ENCODE data around the gene GANC.

Gene GANC

DNA sequence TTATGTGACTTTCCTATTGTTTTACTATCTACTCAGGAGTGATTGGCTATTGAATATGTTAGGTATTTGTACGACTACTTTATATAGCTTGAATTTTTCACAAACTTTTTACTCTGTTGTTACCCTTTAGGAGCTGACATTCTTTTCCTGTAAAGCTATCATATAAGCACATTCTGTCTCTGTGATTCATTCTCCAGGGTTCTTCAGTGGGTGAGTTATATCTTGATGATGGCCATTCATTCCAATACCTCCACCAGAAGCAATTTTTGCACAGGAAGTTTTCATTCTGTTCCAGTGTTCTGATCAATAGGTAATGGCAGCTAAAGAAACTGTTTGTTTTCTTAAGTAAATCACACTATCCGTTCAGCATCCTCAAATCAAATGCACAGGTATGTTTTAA, 76.2 kb downstream of the GANC start:
- Histone ChIP-seq H3K27ac (ENCODE audit: low read depth, low read length) (no peak overlapping the region), H3K4me1 (ENCODE audit: insufficient read depth, low read length) (no peaks in the 10 kb centered on the region), H3K27me3 (ENCODE audit: control insufficient read depth in 1 of 2, insufficient read depth in 2 of 2, low read length in 2 of 2) (no peaks in the 10 kb centered on the region), H3K4me3 (ENCODE audit: low read depth in 1 of 2, low read length in 2 of 2) (no peak overlapping the region), H3K36me3 (ENCODE audit: insufficient read depth, low read length) (peaks cover 29% of the 10 kb centered on the region), H3K9me3 (ENCODE audit: low read length) (no peaks in the 10 kb centered on the region), H3K9ac (ENCODE audit: low read length) (no peak overlapping the region)

DNA sequence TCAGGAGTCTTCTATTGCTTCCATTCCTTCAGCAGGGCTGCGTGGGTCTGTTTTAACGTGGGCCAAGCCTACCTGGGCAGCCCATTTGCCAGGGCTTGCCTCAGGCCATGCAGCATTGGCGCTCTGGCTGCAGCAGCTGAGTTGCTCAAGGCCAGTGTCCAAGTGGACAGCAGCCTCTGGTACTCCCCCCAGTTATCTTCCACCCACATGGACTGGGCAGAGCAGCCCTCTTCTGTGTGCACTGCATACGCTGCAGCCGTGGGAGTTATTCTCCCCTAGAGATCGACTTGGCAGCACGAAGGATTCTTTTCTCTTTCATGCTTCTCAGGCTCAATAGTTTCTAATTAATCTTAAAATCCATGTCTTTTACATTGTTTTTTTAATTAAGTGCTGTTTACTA, 79.4 kb downstream of the GANC start:
- Histone ChIP-seq H3K36me3 (ENCODE audit: insufficient read depth, low read length) (peaks cover 27% of the 10 kb centered on the region), H3K27ac (ENCODE audit: low read depth, low read length) (no peak overlapping the region), H3K27me3 (ENCODE audit: control insufficient read depth in 1 of 2, insufficient read depth in 2 of 2, low read length in 2 of 2) (no peaks in the 10 kb centered on the region), H3K4me1 (ENCODE audit: insufficient read depth, low read length) (no peaks in the 10 kb centered on the region), H3K9ac (ENCODE audit: low read length) (no peak overlapping the region), H3K9me3 (ENCODE audit: low read length) (no peaks in the 10 kb centered on the region), H3K4me3 (ENCODE audit: low read depth in 1 of 2, low read length in 2 of 2) (no peak overlapping the region)

DNA sequence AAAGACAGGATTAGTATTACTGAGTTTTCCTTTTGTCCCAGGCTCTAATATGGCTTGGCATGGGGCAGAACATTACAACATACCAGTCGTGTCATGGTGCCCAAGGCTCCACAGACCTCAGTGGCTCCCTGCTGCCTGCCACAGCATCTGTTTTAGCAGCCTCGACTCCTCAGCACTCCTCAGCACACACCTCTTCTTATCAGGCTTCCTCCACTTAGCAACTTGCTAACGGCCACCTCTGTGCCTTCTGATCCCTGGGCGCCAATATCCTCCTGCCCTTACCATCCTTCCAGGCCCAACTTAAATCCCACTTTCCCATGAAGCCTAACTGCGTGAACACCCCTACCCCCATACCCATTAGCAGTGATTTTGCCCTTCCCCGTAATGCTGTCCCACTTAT, 80.1 kb downstream of the GANC start:
- H3K36me3 ChIP-seq (ENCODE audit: insufficient read depth, low read length), result peaks cover 27% of the 10 kb centered on the region
- no peak overlapping the region for H3K4me3 ChIP-seq (ENCODE audit: low read depth in 1 of 2, low read length in 2 of 2)
- H3K4me1 ChIP-seq (ENCODE audit: insufficient read depth, low read length), result no peaks in the 10 kb centered on the region
- no peaks in the 10 kb centered on the region for H3K9me3 ChIP-seq (ENCODE audit: low read length)
- no peak overlapping the region for H3K27ac ChIP-seq (ENCODE audit: low read depth, low read length)
- H3K27me3 ChIP-seq (ENCODE audit: control insufficient read depth in 1 of 2, insufficient read depth in 2 of 2, low read length in 2 of 2), result no peaks in the 10 kb centered on the region
- H3K9ac ChIP-seq (ENCODE audit: low read length), result no peak overlapping the region

DNA sequence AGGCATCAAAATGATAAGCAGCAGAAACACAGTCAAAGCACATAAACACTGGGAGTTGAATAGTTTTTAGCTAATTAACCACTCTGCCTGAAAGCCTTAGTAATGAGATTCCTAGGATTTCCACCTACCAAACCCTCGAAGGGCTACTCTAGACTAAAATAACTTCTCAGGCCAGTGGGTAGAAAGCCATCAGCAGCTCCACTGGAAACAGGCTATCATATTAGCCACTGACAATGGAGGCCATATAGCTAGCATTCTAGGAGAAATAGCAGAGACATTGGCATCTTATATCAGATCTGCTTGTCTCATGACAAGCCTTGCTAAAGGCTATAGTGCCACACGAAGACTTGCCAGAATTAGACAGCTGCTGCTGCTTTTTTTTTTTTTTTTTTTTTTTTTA, 81.8 kb downstream of the GANC start:
- Histone ChIP-seq H3K9ac (ENCODE audit: low read length) (no peak overlapping the region), H3K27ac (ENCODE audit: low read depth, low read length) (no peak overlapping the region), H3K27me3 (ENCODE audit: control insufficient read depth in 1 of 2, insufficient read depth in 2 of 2, low read length in 2 of 2) (no peaks in the 10 kb centered on the region), H3K4me3 (ENCODE audit: low read depth in 1 of 2, low read length in 2 of 2) (no peak overlapping the region), H3K4me1 (ENCODE audit: insufficient read depth, low read length) (no peaks in the 10 kb centered on the region), H3K36me3 (ENCODE audit: insufficient read depth, low read length) (peaks cover 28% of the 10 kb centered on the region), H3K9me3 (ENCODE audit: low read length) (no peaks in the 10 kb centered on the region)

DNA sequence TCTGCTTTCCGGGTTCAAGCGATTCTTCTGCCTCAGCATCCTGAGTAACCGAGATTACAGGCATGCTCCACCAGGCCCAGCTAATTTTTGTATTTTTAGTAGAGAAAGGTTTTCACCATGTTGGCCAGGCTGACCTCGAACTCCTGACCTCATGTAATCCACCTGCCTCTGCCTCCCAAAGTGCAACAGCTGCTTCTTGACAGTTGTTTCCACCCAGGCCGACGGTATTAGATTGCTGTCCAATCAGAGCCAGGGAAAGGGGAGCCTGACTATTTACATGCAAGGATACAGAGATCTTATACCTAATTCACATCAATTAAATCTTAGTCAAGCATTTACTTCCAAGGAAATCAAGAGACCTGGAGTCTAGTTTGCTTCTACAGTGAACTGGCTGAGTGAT, 82.3 kb downstream of the GANC start:
- Histone ChIP-seq H3K4me3 (ENCODE audit: low read depth in 1 of 2, low read length in 2 of 2) (no peak overlapping the region), H3K4me1 (ENCODE audit: insufficient read depth, low read length) (no peaks in the 10 kb centered on the region), H3K27ac (ENCODE audit: low read depth, low read length) (no peak overlapping the region), H3K27me3 (ENCODE audit: control insufficient read depth in 1 of 2, insufficient read depth in 2 of 2, low read length in 2 of 2) (no peaks in the 10 kb centered on the region), H3K36me3 (ENCODE audit: insufficient read depth, low read length) (peaks cover 28% of the 10 kb centered on the region), H3K9me3 (ENCODE audit: low read length) (no peaks in the 10 kb centered on the region), H3K9ac (ENCODE audit: low read length) (no peak overlapping the region)

DNA sequence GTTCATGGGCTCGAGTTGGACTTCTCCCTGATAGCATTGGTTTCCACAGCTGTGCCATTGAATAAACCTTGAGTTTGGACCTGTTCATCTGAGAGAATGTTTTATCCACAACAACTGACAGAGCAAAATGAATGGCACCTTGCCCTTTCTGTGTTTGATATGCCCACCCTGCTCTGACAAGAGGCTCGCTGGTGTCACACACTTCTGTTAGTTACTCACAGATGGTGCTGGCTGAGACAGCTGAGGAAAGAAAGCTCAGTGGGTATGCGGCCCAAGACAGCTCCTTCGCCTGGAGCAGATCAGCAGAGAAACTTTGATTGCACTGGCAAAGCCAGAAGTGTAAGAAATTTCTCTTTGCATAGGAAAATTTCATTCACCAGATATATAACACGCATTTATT, 83.8 kb downstream of the GANC start:
- H3K9ac ChIP-seq (ENCODE audit: low read length), result no peak overlapping the region
- H3K27me3 ChIP-seq (ENCODE audit: control insufficient read depth in 1 of 2, insufficient read depth in 2 of 2, low read length in 2 of 2), result no peaks in the 10 kb centered on the region
- no peaks in the 10 kb centered on the region for H3K4me1 ChIP-seq (ENCODE audit: insufficient read depth, low read length)
- H3K4me3 ChIP-seq (ENCODE audit: low read depth in 1 of 2, low read length in 2 of 2), result no peak overlapping the region
- H3K27ac ChIP-seq (ENCODE audit: low read depth, low read length), result no peak overlapping the region
- no peaks in the 10 kb centered on the region for H3K9me3 ChIP-seq (ENCODE audit: low read length)
- peaks cover 19% of the 10 kb centered on the region for H3K36me3 ChIP-seq (ENCODE audit: insufficient read depth, low read length)

DNA sequence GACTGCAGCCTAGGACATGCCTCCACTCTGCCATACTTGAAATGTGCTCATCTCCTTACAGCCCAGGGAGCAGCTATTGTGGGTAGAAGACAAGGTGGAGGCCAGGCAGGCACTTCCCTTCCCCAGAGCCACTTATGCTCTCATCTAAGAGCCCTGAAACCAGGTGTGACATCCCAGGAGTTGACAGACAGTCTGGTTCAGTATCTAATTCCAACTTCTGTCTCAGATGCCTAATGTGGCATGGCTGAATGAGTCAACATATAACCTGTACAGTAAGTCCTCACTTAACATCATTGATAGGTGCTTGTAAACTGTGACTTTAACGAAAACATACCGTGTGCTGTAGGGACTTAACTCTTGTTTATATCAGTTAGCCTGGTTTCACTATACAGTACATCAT, 85.1 kb downstream of the GANC start:
- no peaks in the 10 kb centered on the region for H3K9me3 ChIP-seq (ENCODE audit: low read length)
- no peak overlapping the region for H3K4me3 ChIP-seq (ENCODE audit: low read depth in 1 of 2, low read length in 2 of 2)
- H3K36me3 ChIP-seq (ENCODE audit: insufficient read depth, low read length), result peaks cover 16% of the 10 kb centered on the region
- no peaks in the 10 kb centered on the region for H3K4me1 ChIP-seq (ENCODE audit: insufficient read depth, low read length)
- H3K27me3 ChIP-seq (ENCODE audit: control insufficient read depth in 1 of 2, insufficient read depth in 2 of 2, low read length in 2 of 2), result no peaks in the 10 kb centered on the region
- H3K27ac ChIP-seq (ENCODE audit: low read depth, low read length), result no peak overlapping the region
- H3K9ac ChIP-seq (ENCODE audit: low read length), result no peak overlapping the region

DNA sequence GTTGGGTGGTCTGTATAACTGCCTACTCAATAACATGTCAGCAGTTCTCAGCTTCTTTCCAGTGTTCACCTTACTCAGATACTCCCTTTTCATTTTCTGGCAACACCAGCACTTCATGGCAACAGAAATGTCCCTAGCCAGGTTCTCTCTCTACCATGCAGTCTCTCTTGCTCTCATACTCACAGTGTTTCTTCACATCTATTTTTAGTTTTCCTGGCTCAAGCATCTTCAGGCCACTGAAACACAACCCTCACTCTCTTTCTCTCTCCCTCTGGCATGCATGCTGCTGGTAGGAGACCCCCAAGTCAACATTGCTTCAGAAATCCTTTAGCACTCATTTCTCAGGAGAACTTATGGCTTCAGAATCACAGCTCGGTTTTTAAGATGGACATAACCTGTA, 86.2 kb downstream of the GANC start, which contains the start of gene CAPN3:
TSS of gene CAPN3 (plus strand) at position 253 of the 400 bp plus-strand sequence. CDS start 305 bp downstream, outside the sequence.
- Histone ChIP-seq H3K36me3 (ENCODE audit: insufficient read depth, low read length) (peaks cover 12% of the 10 kb centered on the region), H3K9ac (ENCODE audit: low read length) (no peak within 1 kb of the TSS), H3K27ac (ENCODE audit: low read depth, low read length) (no peak within 1 kb of the TSS), H3K9me3 (ENCODE audit: low read length) (no peaks in the 10 kb centered on the region), H3K4me3 (ENCODE audit: low read depth in 1 of 2, low read length in 2 of 2) (no peak within 1 kb of the TSS), H3K4me1 (ENCODE audit: insufficient read depth, low read length) (no peaks in the 10 kb centered on the region), H3K27me3 (ENCODE audit: control insufficient read depth in 1 of 2, insufficient read depth in 2 of 2, low read length in 2 of 2) (no peaks in the 10 kb centered on the region)

DNA sequence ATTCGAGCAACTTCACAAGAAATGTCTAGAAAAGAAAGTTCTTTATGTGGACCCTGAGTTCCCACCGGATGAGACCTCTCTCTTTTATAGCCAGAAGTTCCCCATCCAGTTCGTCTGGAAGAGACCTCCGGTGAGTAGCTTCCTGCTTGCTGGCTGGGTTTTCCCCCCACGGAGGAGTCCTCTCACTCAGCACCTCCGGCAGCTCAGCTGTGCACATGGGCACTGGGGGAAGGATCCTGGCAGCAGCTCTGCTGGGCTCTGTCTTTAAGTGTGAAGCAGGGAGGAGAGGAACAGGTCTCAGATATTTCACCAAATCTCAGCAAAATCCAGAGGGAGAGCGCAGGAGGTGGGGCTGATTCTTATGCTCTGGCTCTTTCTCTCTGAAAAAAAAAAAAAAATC, 87.0 kb downstream of the GANC start:
- Histone ChIP-seq H3K4me1 (ENCODE audit: insufficient read depth, low read length) (no peaks in the 10 kb centered on the region), H3K27me3 (ENCODE audit: control insufficient read depth in 1 of 2, insufficient read depth in 2 of 2, low read length in 2 of 2) (no peaks in the 10 kb centered on the region), H3K27ac (ENCODE audit: low read depth, low read length) (no peak overlapping the region), H3K4me3 (ENCODE audit: low read depth in 1 of 2, low read length in 2 of 2) (no peak overlapping the region), H3K9ac (ENCODE audit: low read length) (no peak overlapping the region), H3K36me3 (ENCODE audit: insufficient read depth, low read length) (peaks cover 12% of the 10 kb centered on the region), H3K9me3 (ENCODE audit: low read length) (no peaks in the 10 kb centered on the region)

DNA sequence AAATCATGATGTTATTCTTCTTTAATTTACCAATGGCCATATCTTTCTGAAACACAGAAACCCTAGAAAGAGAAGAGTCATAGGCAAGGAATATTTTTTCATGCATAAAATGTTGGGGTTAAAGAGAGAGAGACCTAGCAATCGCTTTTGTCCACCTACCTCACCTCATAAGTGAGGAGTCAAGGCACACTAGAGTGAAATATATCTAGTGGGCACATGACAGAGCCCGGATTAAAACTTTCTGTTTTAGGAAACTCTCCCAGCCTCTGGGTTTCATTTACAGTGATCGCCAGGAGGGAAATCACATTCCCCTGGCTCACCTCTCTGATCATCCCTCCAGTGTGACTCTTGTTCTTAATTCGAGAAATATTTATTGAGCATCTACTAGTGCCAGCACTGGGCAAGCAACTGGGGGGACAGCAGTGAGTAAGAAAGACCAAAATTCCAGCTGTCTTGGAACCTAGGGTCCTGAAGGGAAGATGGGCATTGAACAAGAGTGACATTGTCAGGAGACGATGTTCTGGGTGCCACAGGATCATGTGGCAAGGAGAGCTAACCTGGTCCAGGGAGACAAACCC, 87.6 kb downstream of the GANC start:
- H3K4me1 ChIP-seq (ENCODE audit: insufficient read depth, low read length), result no peaks in the 10 kb centered on the region
- H3K27me3 ChIP-seq (ENCODE audit: control insufficient read depth in 1 of 2, insufficient read depth in 2 of 2, low read length in 2 of 2), result no peaks in the 10 kb centered on the region
- H3K36me3 ChIP-seq (ENCODE audit: insufficient read depth, low read length), result peaks cover 12% of the 10 kb centered on the region

DNA sequence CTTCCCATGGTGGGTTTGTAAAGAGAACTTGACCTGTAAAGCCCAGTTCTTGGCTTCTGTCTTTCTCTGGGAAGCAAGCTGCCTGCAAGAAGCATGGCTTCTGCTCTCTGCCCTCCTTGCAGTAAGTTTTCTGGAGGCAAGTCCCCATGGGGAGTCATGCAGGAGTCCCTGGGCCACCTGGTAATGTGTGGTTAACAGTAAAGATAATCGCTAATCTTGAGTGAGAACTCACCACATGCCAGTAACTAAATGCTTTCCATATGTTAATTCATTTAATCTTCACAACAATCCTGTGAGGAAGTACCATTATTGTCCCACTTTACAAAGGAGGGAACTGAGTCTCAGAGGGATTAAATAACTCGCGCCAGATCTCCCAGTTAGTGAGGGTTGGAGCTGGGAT, 90.5 kb downstream of the GANC start:
- Histone ChIP-seq H3K9me3 (ENCODE audit: low read length) (no peaks in the 10 kb centered on the region), H3K27me3 (ENCODE audit: control insufficient read depth in 1 of 2, insufficient read depth in 2 of 2, low read length in 2 of 2) (no peaks in the 10 kb centered on the region), H3K27ac (ENCODE audit: low read depth, low read length) (no peak overlapping the region), H3K36me3 (ENCODE audit: insufficient read depth, low read length) (no peaks in the 10 kb centered on the region), H3K9ac (ENCODE audit: low read length) (no peak overlapping the region), H3K4me1 (ENCODE audit: insufficient read depth, low read length) (no peaks in the 10 kb centered on the region), H3K4me3 (ENCODE audit: low read depth in 1 of 2, low read length in 2 of 2) (no peak overlapping the region)

More for the DNA sequence above, 87.6 kb downstream of the GANC start:
- H3K9me3 ChIP-seq (ENCODE audit: low read length), result no peaks in the 10 kb centered on the region
- no peak overlapping the region for H3K27ac ChIP-seq (ENCODE audit: low read depth, low read length)
- H3K4me3 ChIP-seq (ENCODE audit: low read depth in 1 of 2, low read length in 2 of 2), result no peak overlapping the region
- H3K9ac ChIP-seq (ENCODE audit: low read length), result no peak overlapping the region

DNA sequence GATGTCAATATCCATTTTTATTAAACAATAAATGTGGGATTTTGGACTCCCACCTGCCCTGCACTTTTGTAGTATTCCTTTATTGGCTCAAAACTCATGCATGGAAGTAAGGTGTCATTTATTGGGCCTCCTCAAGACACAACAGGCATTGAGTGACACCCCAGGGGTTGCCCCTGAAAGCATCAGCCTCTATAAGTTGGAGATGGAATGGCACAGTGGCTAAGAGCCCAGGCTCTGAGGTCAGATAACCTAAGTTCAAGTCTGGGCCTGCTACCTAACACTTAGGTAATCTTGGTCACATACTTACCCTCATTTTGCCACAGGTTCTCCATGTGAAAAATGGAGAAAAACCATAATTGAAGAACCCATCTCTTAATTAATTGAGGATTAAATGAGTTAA, 90.9 kb downstream of the GANC start:
- no peak overlapping the region for H3K9ac ChIP-seq (ENCODE audit: low read length)
- H3K27ac ChIP-seq (ENCODE audit: low read depth, low read length), result no peak overlapping the region
- no peak overlapping the region for H3K4me3 ChIP-seq (ENCODE audit: low read depth in 1 of 2, low read length in 2 of 2)
- no peaks in the 10 kb centered on the region for H3K27me3 ChIP-seq (ENCODE audit: control insufficient read depth in 1 of 2, insufficient read depth in 2 of 2, low read length in 2 of 2)
- no peaks in the 10 kb centered on the region for H3K9me3 ChIP-seq (ENCODE audit: low read length)
- no peaks in the 10 kb centered on the region for H3K36me3 ChIP-seq (ENCODE audit: insufficient read depth, low read length)
- no peaks in the 10 kb centered on the region for H3K4me1 ChIP-seq (ENCODE audit: insufficient read depth, low read length)

Data from muscle layer of colon (tissue), 2 donors.